CD4-positive, alpha-beta memory T cell (primary cell): ENCODE data around the gene EFTUD2. TPM values are rescaled to one million over a fixed set of nuclear protein-coding genes. Genes with fewer than 3 reads are reported as not detected.
A peak's percentile ranks its signal among the peaks of the same experiment; 100 is the strongest.

Experiments
- CTCF ChIA-PET: fragments of 350-600 bp; sonication (Branson Sonifier 250); formaldehyde crosslinking; loops from one replicate; lab custom pipeline; 2021; ENCODE audit warnings: inconsistent platforms; ENCODE audit not compliant: partially characterized antibody; lab: Charles Lee
- POLR2A ChIA-PET: fragments of 350-600 bp; sonication (Branson Sonifier 250); formaldehyde crosslinking; loops from one replicate; lab custom pipeline; 2021; ENCODE audit not compliant: partially characterized antibody; lab: Charles Lee
- DNase-seq, 5 donors: peaks; one replicate each; pipeline versions ENCODE4 v3.0.0 to v3.0.0-alpha.2; 2020 to 2022; ENCODE audit warnings: mixed read lengths in 1 of 5
- H3K27ac ChIP-seq: one replicate; pipeline ENCODE4 v1.7.0; 2013; ENCODE audit warnings: low read depth, low read length
- H3K27me3 ChIP-seq: 2 replicates; pipeline ENCODE4 v1.7.0; 2013; ENCODE audit warnings: mild to moderate bottlenecking, low read length, moderate library complexity; ENCODE audit not compliant: insufficient read depth
- H3K36me3 ChIP-seq: 2 replicates; pipeline ENCODE4 v1.7.0; 2013; ENCODE audit warnings: mild to moderate bottlenecking, low read length, moderate library complexity; ENCODE audit not compliant: insufficient read depth
- H3K4me1 ChIP-seq: 2 replicates; pipeline ENCODE4 v1.7.0; 2013; ENCODE audit warnings: mild to moderate bottlenecking, low read length, moderate library complexity; ENCODE audit not compliant: insufficient read depth
- H3K4me3 ChIP-seq, 2 donors: one replicate each; pipeline ENCODE4 v1.7.0; 2013; ENCODE audit warnings: low read length in 2 of 2, mild to moderate bottlenecking in 1 of 2
- H3K9me3 ChIP-seq, 2 donors: one replicate each; pipeline ENCODE4 v1.7.0; 2013; ENCODE audit warnings: low read length in 2 of 2, control low read depth in 1 of 2; ENCODE audit not compliant: control insufficient read depth in 1 of 2
- H3K27ac Mint-ChIP-seq, 7 donors: one replicate each; pipeline ENCODE4 v1.8.0; 2020 to 2021; ENCODE audit warnings: mixed read lengths in 7 of 7, mild to moderate bottlenecking in 6 of 7, inconsistent platforms in 3 of 7, moderate library complexity in 3 of 7
- H3K27me3 Mint-ChIP-seq, 2 donors: one replicate each; pipeline ENCODE4 v1.8.0; 2020 to 2021; ENCODE audit warnings: mixed read lengths in 2 of 2
- H3K36me3 Mint-ChIP-seq, 2 donors: one replicate each; pipeline ENCODE4 v1.8.0; 2020 to 2021; ENCODE audit warnings: mixed read lengths in 2 of 2, inconsistent platforms in 1 of 2, mild to moderate bottlenecking in 1 of 2
- H3K4me1 Mint-ChIP-seq, 4 donors: one replicate each; pipeline ENCODE4 v1.8.0; 2020 to 2021; ENCODE audit warnings: mixed read lengths in 4 of 4, mild to moderate bottlenecking in 1 of 4
- H3K4me3 Mint-ChIP-seq, 8 donors: one replicate each; pipeline ENCODE4 v1.8.0; 2020 to 2021; ENCODE audit warnings: mixed read lengths in 8 of 8, mild to moderate bottlenecking in 7 of 8, moderate library complexity in 6 of 8, inconsistent platforms in 3 of 8
- H3K9me3 Mint-ChIP-seq, 8 donors: one replicate each; pipeline ENCODE4 v1.8.0; 2020 to 2021; ENCODE audit warnings: mixed read lengths in 8 of 8, mild to moderate bottlenecking in 5 of 8, inconsistent platforms in 3 of 8, moderate library complexity in 1 of 8
- intact Hi-C: fragments of 100-400 bp; cut with micrococcal nuclease; formaldehyde crosslinking; loops from one replicate; pipeline ENCODE4 v1.15.1; 2023
- polyA plus RNA-seq, 2 donors: library from polyadenylated mRNA; unstranded; fragments of 300-500 nt; fragmentation: Illumina TruSeq; gene quantifications; one replicate each; pipeline ENCODE4 v1.2.3, GENCODE V29; 2021
- total RNA-seq, 2 experiments: library from RNA; stranded (reverse); gene quantifications; one replicate each; pipeline ENCODE4 v1.2.3, GENCODE V29; 2021

EFTUD2 gene
- total and polyA plus RNA-seq, 4 experiments from 2014 or later, result 82.2 to 101 (median 90.6) TPM

- DNase-seq, result no peak
- Histone ChIP-seq H3K9me3 (no peaks in the 10 kb centered on the region), H3K27me3 (no peaks in the 10 kb centered on the region), H3K4me3 (no peak overlapping the region), H3K36me3 (no peaks in the 10 kb centered on the region), H3K27ac (no peak overlapping the region), H3K4me1 (no peaks in the 10 kb centered on the region)
- Mint-ChIP-seq H3K27ac (no peak overlapping the region), H3K36me3 (no peaks in the 10 kb centered on the region), H3K9me3 (no peaks in the 10 kb centered on the region), H3K27me3 (no peaks in the 10 kb centered on the region), H3K4me3 (no peak overlapping the region), H3K4me1 (no peaks in the 10 kb centered on the region)
- CTCF ChIA-PET, result no interaction called here
- POLR2A ChIA-PET, result no interaction called here
- intact Hi-C loops, result no loop called here
Measured at GRCh38 chr17:44840274-44840673, 59.0 kb downstream of the EFTUD2 start.

- CTCF ChIA-PET, result no interaction called here
Measured at GRCh38 chr17:44837196-44837595, 62.0 kb downstream of the EFTUD2 start.

GRCh38 chr17:44832805-44833204, 66.4 kb downstream of the EFTUD2 start:
- Histone ChIP-seq H3K4me3 (no peak overlapping the region), H3K36me3 (no peaks in the 10 kb centered on the region), H3K27me3 (peaks cover 34% of the 10 kb centered on the region), H3K9me3 (no peaks in the 10 kb centered on the region), H3K27ac (no peak overlapping the region), H3K4me1 (peaks cover 16% of the 10 kb centered on the region)
- ChIA-PET POLR2A (no interaction called here), CTCF (no interaction called here)
- H3K27ac Mint-ChIP-seq, result no peak overlapping the region
- H3K4me3 Mint-ChIP-seq, result no peak overlapping the region
- H3K4me1 Mint-ChIP-seq, result peaks cover 8 to 15% (median 10%) of the 10 kb centered on the region in 4 donors
- DNase-seq, result no peak
- intact Hi-C loops, result no loop called here
- H3K9me3 Mint-ChIP-seq, result no peaks in the 10 kb centered on the region
- peaks cover 22 to 39% of the 10 kb centered on the region in 2 donors for H3K27me3 Mint-ChIP-seq
- H3K36me3 Mint-ChIP-seq, result no peaks in the 10 kb centered on the region

More at GRCh38 chr17:44837196-44837595, 62.0 kb downstream of the EFTUD2 start:
- no peak overlapping the region for H3K4me3 ChIP-seq
- no peak for DNase-seq
- H3K4me3 Mint-ChIP-seq, result no peak overlapping the region
- intact Hi-C loops, result no loop called here
- no peak overlapping the region for H3K27ac ChIP-seq
- H3K9me3 Mint-ChIP-seq, result no peaks in the 10 kb centered on the region
- peaks cover 12 to 15% of the 10 kb centered on the region in 2 donors for H3K27me3 Mint-ChIP-seq
- no peaks in the 10 kb centered on the region for H3K4me1 Mint-ChIP-seq
- H3K9me3 ChIP-seq, result no peaks in the 10 kb centered on the region
- POLR2A ChIA-PET, result no interaction called here
- H3K36me3 ChIP-seq, result no peaks in the 10 kb centered on the region
- no peaks in the 10 kb centered on the region for H3K4me1 ChIP-seq
- H3K27ac Mint-ChIP-seq, result no peak overlapping the region
- peaks cover 5% of the 10 kb centered on the region for H3K27me3 ChIP-seq
- no peaks in the 10 kb centered on the region for H3K36me3 Mint-ChIP-seq

DNA sequence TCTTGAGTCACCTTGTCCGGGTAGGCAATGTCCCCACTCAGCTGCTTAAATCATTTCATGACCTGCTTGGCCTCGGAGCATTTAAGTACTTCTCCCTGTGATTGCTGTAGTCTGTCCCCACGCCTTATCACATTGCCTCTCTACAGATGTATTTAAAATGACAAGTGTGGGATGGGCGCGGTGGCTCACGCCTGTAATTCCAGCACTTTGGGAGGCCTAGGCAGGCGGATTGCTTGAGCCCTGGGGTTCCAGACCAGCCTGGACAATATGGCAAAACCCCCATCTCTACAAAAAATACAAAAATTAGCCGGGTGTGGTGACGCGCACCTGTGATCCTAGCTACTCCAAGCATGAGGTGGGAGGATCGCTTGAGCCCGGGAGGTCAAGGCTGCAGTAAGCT, 67.9 kb downstream of the EFTUD2 start:
- CTCF ChIA-PET, result no interaction called here
- intact Hi-C loops, result no loop called here
- POLR2A ChIA-PET, result no interaction called here
- Mint-ChIP-seq H3K4me1 (peaks cover 8 to 15% (median 10%) of the 10 kb centered on the region in 4 donors), H3K27me3 (peaks cover 32 to 52% of the 10 kb centered on the region in 2 donors), H3K36me3 (no peaks in the 10 kb centered on the region), H3K27ac (peak overlapping the region in 1 of 7 donors; percentile 43), H3K9me3 (no peaks in the 10 kb centered on the region), H3K4me3 (peak overlapping the region in 4 of 8 donors; percentile 15 to 64 (median 45))
- Histone ChIP-seq H3K27ac (no peak overlapping the region), H3K4me1 (peaks cover 16% of the 10 kb centered on the region), H3K27me3 (peaks cover 47% of the 10 kb centered on the region), H3K9me3 (no peaks in the 10 kb centered on the region), H3K36me3 (no peaks in the 10 kb centered on the region), H3K4me3 (no peak overlapping the region)
- no peak for DNase-seq

- peak in 4 of 5 donors; percentile 10 to 22 (median 14) for DNase-seq
- Mint-ChIP-seq H3K27ac (peak overlapping the region in 1 of 7 donors; percentile 69), H3K9me3 (no peaks in the 10 kb centered on the region)
Measured at GRCh38 chr17:44830359-44831288, 68.6 kb downstream of the EFTUD2 start.

DNA sequence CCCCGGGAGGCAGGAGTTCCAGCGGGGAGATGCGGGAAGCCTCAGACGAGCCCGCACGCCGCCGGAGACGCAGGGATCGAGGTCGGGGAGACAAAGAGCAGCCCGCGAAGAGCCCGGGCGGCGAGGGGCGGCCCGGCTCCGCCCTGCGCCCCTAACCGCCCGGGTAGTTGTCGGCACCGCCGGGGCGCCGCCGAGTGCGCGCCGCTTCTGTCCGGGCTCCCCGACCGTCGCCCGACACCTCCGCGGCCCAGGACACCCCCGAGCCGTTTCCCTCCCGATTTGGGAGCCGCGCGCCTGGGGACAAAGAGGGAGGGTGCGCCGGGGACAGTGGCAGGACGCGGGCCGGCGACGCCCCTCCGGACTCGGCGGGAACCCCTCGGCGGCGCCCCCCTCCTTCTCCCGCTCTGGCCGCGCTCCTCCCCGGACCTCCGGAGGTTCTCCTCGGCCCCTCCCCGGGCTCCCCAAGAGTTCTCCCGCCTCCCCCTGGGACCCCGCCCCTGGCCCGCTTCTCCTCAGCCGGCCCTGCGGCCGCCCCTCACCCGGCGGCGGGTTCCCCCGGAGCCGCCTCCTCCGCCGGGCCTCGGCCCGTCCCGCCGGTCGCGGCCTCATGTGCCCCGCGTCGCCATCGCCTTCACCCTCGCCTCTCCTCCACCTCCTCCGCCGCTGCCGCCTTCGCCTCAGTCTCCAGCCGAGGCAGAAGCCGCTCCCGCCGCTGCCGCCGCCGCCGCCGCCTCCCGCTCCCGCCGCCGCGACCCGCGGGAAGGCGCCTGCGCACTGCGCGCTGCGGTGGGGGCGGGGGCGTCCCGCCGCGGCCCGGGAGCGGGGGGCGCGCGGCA, 69.5 kb downstream of the EFTUD2 start, which contains the start of gene GJC1:
TSS of gene GJC1 (minus strand) at position 765 of the 836 bp plus-strand sequence. CDS start 24,470 bp downstream, outside the sequence.
- Histone ChIP-seq H3K4me3 (peak within 1 kb of the TSS in 1 of 2 donors; percentile 17), H3K4me1 (peaks cover 16% of the 10 kb centered on the region), H3K9me3 (no peaks in the 10 kb centered on the region), H3K27me3 (peaks cover 49% of the 10 kb centered on the region), H3K27ac (no peak within 1 kb of the TSS), H3K36me3 (no peaks in the 10 kb centered on the region)
- H3K4me1 Mint-ChIP-seq, result peaks cover 8 to 15% (median 10%) of the 10 kb centered on the region in 4 donors
- POLR2A ChIA-PET, result no interaction called here
- CTCF ChIA-PET, result interaction anchor here (0.8 kb wide), 1 partner anchor 36 kb away, joined by 3 read pairs; no protein-coding TSS in a partner anchor
- peaks cover 32 to 52% of the 10 kb centered on the region in 2 donors for H3K27me3 Mint-ChIP-seq
- intact Hi-C loops, result no loop called here
- DNase-seq, result peak in 3 of 5 donors; percentile 1 to 15 (median 9)
- H3K36me3 Mint-ChIP-seq, result no peaks in the 10 kb centered on the region
- no peaks in the 10 kb centered on the region for H3K9me3 Mint-ChIP-seq
- H3K4me3 Mint-ChIP-seq, result peak within 1 kb of the TSS; percentile 76 to 86 (median 84)
- peak within 1 kb of the TSS in 2 of 7 donors; percentile 35 to 69 for H3K27ac Mint-ChIP-seq

More at GRCh38 chr17:44830359-44831288, 68.6 kb downstream of the EFTUD2 start:
- H3K4me3 ChIP-seq, result no peak overlapping the region
- Mint-ChIP-seq H3K27me3 (peaks cover 32 to 52% of the 10 kb centered on the region in 2 donors), H3K36me3 (no peaks in the 10 kb centered on the region), H3K4me1 (peaks cover 8 to 15% (median 10%) of the 10 kb centered on the region in 4 donors), H3K4me3 (peak overlapping the region; percentile 58 to 85 (median 70))
- CTCF ChIA-PET, result interaction anchor here (0.8 kb wide), 1 partner anchor 35 kb away, joined by 3 read pairs; no protein-coding TSS in a partner anchor
- intact Hi-C loops, result no loop called here
- peaks cover 16% of the 10 kb centered on the region for H3K4me1 ChIP-seq
- no peak overlapping the region for H3K27ac ChIP-seq
- no peaks in the 10 kb centered on the region for H3K9me3 ChIP-seq
- POLR2A ChIA-PET, result no interaction called here
- H3K27me3 ChIP-seq, result peaks cover 49% of the 10 kb centered on the region
- no peaks in the 10 kb centered on the region for H3K36me3 ChIP-seq
